SK-N-SH (cell line): Measurements from ENCODE around the gene NFKBIE. TPM values are rescaled to one million over a fixed set of nuclear protein-coding genes. Genes with fewer than 3 reads are reported as not detected.

Source experiments
- CTCF ChIA-PET: fragments of 300-600, 350-600 bp; formaldehyde crosslinking; extraction: SDS; loops from one replicate; lab custom pipeline; 2021; lab: Yijun Ruan, JAX
- POLR2A ChIA-PET: fragments of 350-600 bp; sonication (Branson Sonifier 250); formaldehyde crosslinking; extraction: SDS; loops from one replicate; lab custom pipeline; 2020; ENCODE audit warnings: antibody characterized with exemption, inconsistent platforms; lab: Yijun Ruan, JAX
- DNase-seq: peaks from one replicate; pipeline ENCODE4 v3.0.0; 2012
- H2AFZ ChIP-seq: fragments of 200-600 bp; sonication (generic); 2 replicates; pipeline ENCODE4 v1.8.1; 2016; ENCODE audit warnings: antibody characterized with exemption, mild to moderate bottlenecking, low read depth
- H3F3A ChIP-seq: fragments of 200-600 bp; sonication (generic); replicated peaks from 2 replicates; pipeline ENCODE3; 2016; ENCODE audit warnings: antibody characterized with exemption, mild to moderate bottlenecking; ENCODE audit not compliant: insufficient read depth
- H3K27ac ChIP-seq, 2 experiments: fragments of 200-500 bp in 1 of 2; fragments of 200-600 bp in 1 of 2; sonication (Bioruptor generic) in 1 of 2; sonication (generic), shearing (Covaris generic) in 1 of 2; 2 replicates each; pipeline versions ENCODE4 v1.5.1 to v1.6.1; 2014 to 2016; ENCODE audit warnings: low read depth in 2 of 2, inconsistent platforms in 1 of 2, low read length in 1 of 2, mild to moderate bottlenecking in 1 of 2, mixed read lengths in 1 of 2
- H3K27me3 ChIP-seq: fragments of 200-600 bp; sonication (generic), shearing (Covaris generic); 2 replicates; pipeline ENCODE4 v1.6.1; 2016; ENCODE audit warnings: mixed run types; ENCODE audit not compliant: insufficient read depth
- H3K36me3 ChIP-seq, 2 experiments: fragments of 200-500 bp in 1 of 2; fragments of 200-600 bp in 1 of 2; sonication (Bioruptor generic) in 1 of 2; sonication (generic) in 1 of 2; replicated peaks in 1 of 2; 2 replicates each; pipeline versions ENCODE3 to v1.5.1; 2014 to 2016; ENCODE audit warnings: low read length in 1 of 2, mild to moderate bottlenecking in 1 of 2; ENCODE audit not compliant: insufficient read depth in 2 of 2, control insufficient read depth in 1 of 2
- H3K4me1 ChIP-seq, 2 experiments: fragments of 200-500 bp in 1 of 2; fragments of 200-600 bp in 1 of 2; sonication (Bioruptor generic) in 1 of 2; sonication (generic), shearing (Covaris generic) in 1 of 2; 2 replicates each; pipeline versions ENCODE4 v1.5.1 to v1.6.1; 2014 to 2016; ENCODE audit warnings: low read depth in 1 of 2, low read length in 1 of 2, mixed run types in 1 of 2; ENCODE audit not compliant: insufficient read depth in 2 of 2, control insufficient read depth in 1 of 2
- H3K4me2 ChIP-seq: fragments of 200-600 bp; sonication (generic), shearing (Covaris generic); 2 replicates; pipeline ENCODE4 v1.6.1; 2017; ENCODE audit warnings: mixed run types
- H3K4me3 ChIP-seq, 2 experiments: fragments of 200-500 bp in 1 of 2; fragments of 200-600 bp in 1 of 2; sonication (Bioruptor generic) in 1 of 2; sonication (generic), shearing (Covaris generic) in 1 of 2; 2 replicates each; pipeline versions ENCODE4 v1.5.1 to v1.8.1; 2014 to 2016; ENCODE audit warnings: low read depth in 2 of 2, inconsistent platforms in 1 of 2, low read length in 1 of 2, mild to moderate bottlenecking in 1 of 2, mixed read lengths in 1 of 2, moderate library complexity in 1 of 2
- H3K79me2 ChIP-seq: fragments of 200-600 bp; sonication (generic); 2 replicates; pipeline ENCODE4 v1.8.1; 2017; ENCODE audit warnings: mild to moderate bottlenecking; ENCODE audit not compliant: insufficient read depth
- H3K9ac ChIP-seq: fragments of 200-600 bp; sonication (generic); 2 replicates; pipeline ENCODE4 v1.6.1; 2017; ENCODE audit warnings: mixed run types
- H3K9me2 ChIP-seq: fragments of 200-600 bp; sonication (generic); 2 replicates; pipeline ENCODE4 v1.6.1; 2017; ENCODE audit warnings: mixed run types
- H3K9me3 ChIP-seq: fragments of 200-600 bp; sonication (generic); 2 replicates; pipeline ENCODE4 v1.6.1; 2017; ENCODE audit warnings: mixed run types, mild to moderate bottlenecking, moderate library complexity
- H4K20me1 ChIP-seq: fragments of 200-600 bp; sonication (generic); 2 replicates; pipeline ENCODE4 v1.6.1; 2017; ENCODE audit warnings: mild to moderate bottlenecking, mixed run types; ENCODE audit not compliant: insufficient read depth
- ELF1 ChIP-seq: IDR thresholded peaks from 2 replicates; pipeline ENCODE4 v1.4.0; 2012
- EP300 ChIP-seq, 2 experiments: IDR thresholded peaks; 2 replicates each; pipeline versions ENCODE4 v1.4.0 to v1.6.1; 2012; ENCODE audit warnings: borderline replicate concordance in 1 of 2, low read depth in 1 of 2, low read length in 1 of 2
- EZH2phosphoT487 ChIP-seq: fragments of 200-600 bp; sonication (generic); IDR thresholded peaks from 2 replicates; pipeline ENCODE4 v1.6.1; 2017; ENCODE audit warnings: low read depth, mixed run types, mild to moderate bottlenecking, antibody characterized with exemption, moderate library complexity, borderline replicate concordance
- FOSL2 ChIP-seq: IDR thresholded peaks from 2 replicates; pipeline ENCODE4 v1.4.0; 2012; ENCODE audit warnings: low read depth, mild to moderate bottlenecking, moderate library complexity, borderline replicate concordance
- GATA2 ChIP-seq: sonication (generic); formaldehyde crosslinking; IDR thresholded peaks from 2 replicates; pipeline ENCODE4 v1.5.0; 2020; ENCODE audit warnings: mild to moderate bottlenecking, missing genetic modification reagents
- JUND ChIP-seq: IDR thresholded peaks from 2 replicates; pipeline ENCODE4 v1.4.0; 2012
- MEF2A ChIP-seq: IDR thresholded peaks from 2 replicates; pipeline ENCODE4 v1.4.0; 2012; ENCODE audit warnings: low read depth, borderline replicate concordance
- MXI1 ChIP-seq: IDR thresholded peaks from 2 replicates; pipeline ENCODE4 v1.6.1; 2012; ENCODE audit warnings: mild to moderate bottlenecking, low read depth, low read length, improper control_type of control experiment
- NFIC ChIP-seq: IDR thresholded peaks from 2 replicates; pipeline ENCODE4 v1.4.0; 2012; ENCODE audit warnings: borderline replicate concordance
- SMC3 ChIP-seq: IDR thresholded peaks from 2 replicates; pipeline ENCODE4 v1.6.1; 2012; ENCODE audit warnings: low read depth, low read length, improper control_type of control experiment
- TAF1 ChIP-seq: IDR thresholded peaks from 2 replicates; pipeline ENCODE4 v1.6.1; 2012; ENCODE audit warnings: low read depth, mild to moderate bottlenecking, low read length, moderate library complexity, borderline replicate concordance
- WGBS: methylation state at CpG from one replicate; pipeline ENCODE4 v1.1.6; 2017; ENCODE audit warnings: low lambda C conversion rate; 5-methylcytosine and 5-hydroxymethylcytosine counted together
- polyA plus RNA-seq, 3 experiments: library from polyadenylated mRNA; depleted of rRNA; stranded (reverse); fragments of >200 nt; gene quantifications; 2 replicates each; pipeline ENCODE4 v1.2.3, GENCODE V29; 2012
- TF ChIP-seq, protein P1 (sequence below): fragments of 150-350 bp; IDR thresholded peaks from 2 replicates; pipeline ENCODE4 v1.6.1; 2016; ENCODE audit warnings: mild to moderate bottlenecking, low read depth, low read length
- TF ChIP-seq, protein P2 (sequence below): fragments of 200-600 bp; sonication (generic); IDR thresholded peaks from 2 replicates; pipeline ENCODE4 v1.6.1; 2017; ENCODE audit warnings: antibody characterized with exemption, mild to moderate bottlenecking, moderate library complexity
- TF ChIP-seq, protein P3 (sequence below): IDR thresholded peaks from 2 replicates; pipeline ENCODE4 v1.6.1; 2012; ENCODE audit warnings: mild to moderate bottlenecking, low read depth, low read length, moderate library complexity
- TF ChIP-seq, protein P4 (sequence below): IDR thresholded peaks from 2 replicates; pipeline ENCODE4 v1.4.0; 2012; ENCODE audit warnings: low read depth

The NFKBIE gene
- polyA plus RNA-seq, 1 of the 3 experiments (the other 2 are of a cell fraction) = 5.8 TPM

DNA sequence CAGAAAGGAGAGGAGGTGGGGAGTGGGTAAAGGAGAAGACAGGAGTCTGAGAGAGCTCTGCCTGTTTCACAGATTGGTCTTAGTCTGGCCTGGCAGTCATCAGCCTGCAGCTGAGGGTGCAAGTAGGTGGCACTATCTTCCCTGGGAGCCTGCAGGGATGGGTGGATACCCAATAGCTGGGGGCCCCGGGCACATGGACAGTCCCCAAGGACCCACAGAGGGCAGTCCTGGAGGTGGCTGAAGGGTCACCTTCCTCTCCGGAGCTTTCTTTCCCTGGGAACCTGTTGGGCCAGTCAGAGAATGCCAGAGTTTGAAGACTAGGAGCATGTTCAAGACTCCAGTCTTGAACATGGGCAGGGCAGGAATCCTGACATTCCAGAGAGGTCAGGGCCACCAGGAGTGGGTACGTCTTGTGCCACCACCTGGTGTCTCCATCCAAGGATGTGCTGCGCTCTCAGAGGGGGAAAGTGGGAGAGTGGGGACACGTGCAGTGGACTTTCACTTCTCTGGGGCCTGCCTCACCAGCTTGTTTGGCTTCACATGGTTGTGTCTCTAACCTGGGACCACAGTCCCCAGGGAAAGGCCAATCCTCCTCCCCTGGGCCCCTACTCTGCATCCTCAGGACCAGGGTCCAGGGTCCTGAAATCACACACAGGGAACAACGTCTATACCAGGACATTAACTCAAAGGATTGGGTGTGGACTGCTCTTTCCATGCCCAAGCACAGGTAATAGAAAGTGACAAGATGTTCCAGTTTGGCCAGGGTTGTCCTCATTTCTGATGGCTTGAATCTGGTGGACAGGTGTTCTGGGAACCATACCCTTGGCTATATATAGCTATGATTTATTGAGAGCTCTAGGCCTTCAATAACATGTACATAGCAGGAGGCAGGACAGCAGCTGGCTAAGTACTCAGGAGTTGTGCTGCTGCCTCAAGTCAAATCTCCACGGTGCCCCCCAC lies 29.8 kb upstream of the NFKBIE start:
- H3K4me1 ChIP-seq = peaks cover 0 to 15% of the 10 kb centered on the region in 2 experiments; a peak in 1 of 4 replicates
- 48% methylated on average over 6 of the region's 7 CpGs for WGBS
- H3K4me3 ChIP-seq = no peak overlapping the region
- no peak overlapping the region for H3K9ac ChIP-seq
- no peak overlapping the region for H3K4me2 ChIP-seq
- no peaks in the 10 kb centered on the region for H3K79me2 ChIP-seq
- H4K20me1 ChIP-seq = no peaks in the 10 kb centered on the region
- H2AFZ ChIP-seq = no peak overlapping the region
- ChIA-PET CTCF (interaction anchor here (1.0 to 16.5 kb wide), 9 partner anchors 9 to 95 kb away, joined by 3 to 238 read pairs (median 9); partner anchors contain the start of genes AARS2, NFKBIE and TMEM151B), POLR2A (interaction anchor here (1.2 to 2.0 kb wide), 3 partner anchors 10 to 24 kb away, joined by 3 to 8 read pairs (median 7); partner anchors contain the start of genes AARS2 and TMEM151B)
- H3K36me3 ChIP-seq = no peaks in the 10 kb centered on the region
- H3K27ac ChIP-seq = no peak overlapping the region
- TF ChIP-seq NFIC = no peak
- TF ChIP-seq FOSL2 = no peak
- TF ChIP-seq, protein P1, sequence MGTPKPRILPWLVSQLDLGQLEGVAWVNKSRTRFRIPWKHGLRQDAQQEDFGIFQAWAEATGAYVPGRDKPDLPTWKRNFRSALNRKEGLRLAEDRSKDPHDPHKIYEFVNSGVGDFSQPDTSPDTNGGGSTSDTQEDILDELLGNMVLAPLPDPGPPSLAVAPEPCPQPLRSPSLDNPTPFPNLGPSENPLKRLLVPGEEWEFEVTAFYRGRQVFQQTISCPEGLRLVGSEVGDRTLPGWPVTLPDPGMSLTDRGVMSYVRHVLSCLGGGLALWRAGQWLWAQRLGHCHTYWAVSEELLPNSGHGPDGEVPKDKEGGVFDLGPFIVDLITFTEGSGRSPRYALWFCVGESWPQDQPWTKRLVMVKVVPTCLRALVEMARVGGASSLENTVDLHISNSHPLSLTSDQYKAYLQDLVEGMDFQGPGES = no peak
- TF ChIP-seq ELF1 = no peak
- TF ChIP-seq, protein P2, sequence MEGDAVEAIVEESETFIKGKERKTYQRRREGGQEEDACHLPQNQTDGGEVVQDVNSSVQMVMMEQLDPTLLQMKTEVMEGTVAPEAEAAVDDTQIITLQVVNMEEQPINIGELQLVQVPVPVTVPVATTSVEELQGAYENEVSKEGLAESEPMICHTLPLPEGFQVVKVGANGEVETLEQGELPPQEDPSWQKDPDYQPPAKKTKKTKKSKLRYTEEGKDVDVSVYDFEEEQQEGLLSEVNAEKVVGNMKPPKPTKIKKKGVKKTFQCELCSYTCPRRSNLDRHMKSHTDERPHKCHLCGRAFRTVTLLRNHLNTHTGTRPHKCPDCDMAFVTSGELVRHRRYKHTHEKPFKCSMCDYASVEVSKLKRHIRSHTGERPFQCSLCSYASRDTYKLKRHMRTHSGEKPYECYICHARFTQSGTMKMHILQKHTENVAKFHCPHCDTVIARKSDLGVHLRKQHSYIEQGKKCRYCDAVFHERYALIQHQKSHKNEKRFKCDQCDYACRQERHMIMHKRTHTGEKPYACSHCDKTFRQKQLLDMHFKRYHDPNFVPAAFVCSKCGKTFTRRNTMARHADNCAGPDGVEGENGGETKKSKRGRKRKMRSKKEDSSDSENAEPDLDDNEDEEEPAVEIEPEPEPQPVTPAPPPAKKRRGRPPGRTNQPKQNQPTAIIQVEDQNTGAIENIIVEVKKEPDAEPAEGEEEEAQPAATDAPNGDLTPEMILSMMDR = no peak
- no peak for TF ChIP-seq JUND
- no peak for TF ChIP-seq MEF2A
- TF ChIP-seq TAF1 = no peak
- TF ChIP-seq, protein P3, sequence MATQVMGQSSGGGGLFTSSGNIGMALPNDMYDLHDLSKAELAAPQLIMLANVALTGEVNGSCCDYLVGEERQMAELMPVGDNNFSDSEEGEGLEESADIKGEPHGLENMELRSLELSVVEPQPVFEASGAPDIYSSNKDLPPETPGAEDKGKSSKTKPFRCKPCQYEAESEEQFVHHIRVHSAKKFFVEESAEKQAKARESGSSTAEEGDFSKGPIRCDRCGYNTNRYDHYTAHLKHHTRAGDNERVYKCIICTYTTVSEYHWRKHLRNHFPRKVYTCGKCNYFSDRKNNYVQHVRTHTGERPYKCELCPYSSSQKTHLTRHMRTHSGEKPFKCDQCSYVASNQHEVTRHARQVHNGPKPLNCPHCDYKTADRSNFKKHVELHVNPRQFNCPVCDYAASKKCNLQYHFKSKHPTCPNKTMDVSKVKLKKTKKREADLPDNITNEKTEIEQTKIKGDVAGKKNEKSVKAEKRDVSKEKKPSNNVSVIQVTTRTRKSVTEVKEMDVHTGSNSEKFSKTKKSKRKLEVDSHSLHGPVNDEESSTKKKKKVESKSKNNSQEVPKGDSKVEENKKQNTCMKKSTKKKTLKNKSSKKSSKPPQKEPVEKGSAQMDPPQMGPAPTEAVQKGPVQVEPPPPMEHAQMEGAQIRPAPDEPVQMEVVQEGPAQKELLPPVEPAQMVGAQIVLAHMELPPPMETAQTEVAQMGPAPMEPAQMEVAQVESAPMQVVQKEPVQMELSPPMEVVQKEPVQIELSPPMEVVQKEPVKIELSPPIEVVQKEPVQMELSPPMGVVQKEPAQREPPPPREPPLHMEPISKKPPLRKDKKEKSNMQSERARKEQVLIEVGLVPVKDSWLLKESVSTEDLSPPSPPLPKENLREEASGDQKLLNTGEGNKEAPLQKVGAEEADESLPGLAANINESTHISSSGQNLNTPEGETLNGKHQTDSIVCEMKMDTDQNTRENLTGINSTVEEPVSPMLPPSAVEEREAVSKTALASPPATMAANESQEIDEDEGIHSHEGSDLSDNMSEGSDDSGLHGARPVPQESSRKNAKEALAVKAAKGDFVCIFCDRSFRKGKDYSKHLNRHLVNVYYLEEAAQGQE = no peak
- TF ChIP-seq GATA2 (CRISPR knock-in tag) = no peak
- TF ChIP-seq EP300 (IDR thresholded peaks at IDR 0.05; ENCODE audit: borderline replicate concordance in 1 of 2, low read depth in 1 of 2, low read length in 1 of 2) = no peak
- TF ChIP-seq EZH2phosphoT487 = no peak
- TF ChIP-seq, protein P4, sequence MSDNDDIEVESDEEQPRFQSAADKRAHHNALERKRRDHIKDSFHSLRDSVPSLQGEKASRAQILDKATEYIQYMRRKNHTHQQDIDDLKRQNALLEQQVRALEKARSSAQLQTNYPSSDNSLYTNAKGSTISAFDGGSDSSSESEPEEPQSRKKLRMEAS = no peak
- TF ChIP-seq MXI1 = no peak
- no peak for TF ChIP-seq SMC3
- H3K27me3 ChIP-seq = peaks cover 16% of the 10 kb centered on the region; the same call in 1 of the 2 replicates
- no peak for DNase-seq
- H3F3A ChIP-seq = no peaks in the 10 kb centered on the region
- no peaks in the 10 kb centered on the region for H3K9me2 ChIP-seq
- H3K9me3 ChIP-seq = no peaks in the 10 kb centered on the region
